HEK293 (cell line): ENCODE data around the gene STK24.

Experiments
- GLI2 ChIP-seq: fragments of 450-650 bp; formaldehyde crosslinking; IDR thresholded peaks from 2 replicates; pipeline ENCODE4; 2017; ENCODE audit warnings: missing biosample characterization, missing genetic modification characterization, low read depth, borderline replicate concordance
- SETDB1 ChIP-seq: IDR thresholded peaks from one replicate; pipeline ENCODE4 v1.6.1; 2017; ENCODE audit warnings: mild to moderate bottlenecking, low read length, moderate library complexity, mixed read lengths; ENCODE audit not compliant: insufficient read length
- ZFP3 ChIP-seq: fragments of 450-650 bp; formaldehyde crosslinking; IDR thresholded peaks from 2 replicates; pipeline ENCODE4 v1.5.1; 2016; ENCODE audit warnings: low read depth, missing biosample characterization, missing genetic modification characterization
- ZNF239 ChIP-seq: fragments of 450-650 bp; formaldehyde crosslinking; IDR thresholded peaks from 2 replicates; pipeline ENCODE4 v1.5.1; 2016; ENCODE audit warnings: missing biosample characterization, missing genetic modification characterization
- ZNF274 ChIP-seq, 2 experiments: fragments of 200-500 bp in 1 of 2; fragments of 450-650 bp in 1 of 2; sonication (Bioruptor generic) in 1 of 2; formaldehyde crosslinking in 1 of 2; IDR thresholded peaks; 2 replicates each; pipeline versions ENCODE4 v1.5.1 to v1.6.1; 2014 to 2016; ENCODE audit warnings: borderline replicate concordance in 1 of 2, inconsistent platforms in 1 of 2, low read length in 1 of 2, missing biosample characterization in 1 of 2, missing genetic modification characterization in 1 of 2
- ZNF341 ChIP-seq: fragments of 450-650 bp; formaldehyde crosslinking; IDR thresholded peaks from 2 replicates; pipeline ENCODE4; 2016; ENCODE audit warnings: low read depth, missing biosample characterization, missing genetic modification characterization
- ZNF560 ChIP-seq: fragments of 450-650 bp; formaldehyde crosslinking; IDR thresholded peaks from 2 replicates; pipeline ENCODE4 v1.5.1; 2017; ENCODE audit warnings: missing biosample characterization, missing genetic modification characterization, borderline replicate concordance
- ZNF785 ChIP-seq: fragments of 450-650 bp; formaldehyde crosslinking; IDR thresholded peaks from 2 replicates; pipeline ENCODE4 v1.5.1; 2016; ENCODE audit warnings: missing biosample characterization, missing genetic modification characterization
- ZNF791 ChIP-seq: fragments of 450-650 bp; formaldehyde crosslinking; IDR thresholded peaks from 2 replicates; pipeline ENCODE4 v1.5.1; 2016; ENCODE audit warnings: missing biosample characterization, missing genetic modification characterization
- TF ChIP-seq, protein P1 (sequence below): fragments of 450-650 bp; formaldehyde crosslinking; IDR thresholded peaks from 2 replicates; pipeline ENCODE4 v1.5.1; 2017; ENCODE audit warnings: missing biosample characterization, mild to moderate bottlenecking, missing genetic modification characterization, moderate library complexity
- TF ChIP-seq, protein P2 (sequence below): fragments of 450-650 bp; formaldehyde crosslinking; IDR thresholded peaks from 2 replicates; pipeline ENCODE4 v1.5.1; 2016; ENCODE audit warnings: missing biosample characterization, missing genetic modification characterization
- TF ChIP-seq, protein P3 (sequence below): fragments of 450-650 bp; formaldehyde crosslinking; IDR thresholded peaks from 2 replicates; pipeline ENCODE4 v1.5.1; 2016; ENCODE audit warnings: missing biosample characterization, missing genetic modification characterization
- TF ChIP-seq, protein P4 (sequence below): fragments of 450-650 bp; formaldehyde crosslinking; IDR thresholded peaks from 2 replicates; pipeline ENCODE4 v1.5.1; 2016; ENCODE audit warnings: missing biosample characterization, missing genetic modification characterization
- TF ChIP-seq, protein P5 (sequence below): fragments of 450-650 bp; formaldehyde crosslinking; IDR thresholded peaks from 2 replicates; pipeline ENCODE4 v1.5.1; 2016; ENCODE audit warnings: missing biosample characterization, missing genetic modification characterization

DNA sequence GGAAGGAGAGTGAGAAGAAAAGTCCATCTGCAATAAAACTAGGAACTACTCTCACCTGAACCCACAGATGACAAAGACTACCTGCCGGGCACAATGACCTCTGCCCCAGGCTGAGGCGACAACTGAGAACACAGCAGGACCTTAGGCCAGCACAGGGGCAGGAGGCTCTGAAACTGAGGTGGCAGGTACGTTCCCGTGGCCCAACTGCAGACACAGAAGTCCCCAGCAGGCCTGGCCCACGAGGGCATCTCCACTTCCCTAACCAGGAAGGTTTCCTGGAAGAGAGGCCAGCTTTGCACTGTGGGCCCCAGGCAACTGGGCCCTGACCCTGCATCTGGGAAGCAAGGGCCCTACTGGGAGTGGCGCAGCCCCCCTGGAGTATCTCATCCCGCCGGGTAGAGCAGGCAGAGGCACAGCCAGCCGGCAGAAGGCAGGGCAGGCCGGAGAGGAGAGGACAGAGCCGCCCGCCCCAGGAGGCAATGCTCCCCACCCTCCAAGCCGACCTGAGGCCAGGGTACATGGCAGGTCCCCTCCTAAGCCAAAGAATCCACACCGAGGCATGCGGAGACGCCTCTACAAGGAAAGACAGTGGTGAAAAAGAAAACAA lies 32.7 kb downstream of the STK24 start:
- TF ChIP-seq, protein P1, sequence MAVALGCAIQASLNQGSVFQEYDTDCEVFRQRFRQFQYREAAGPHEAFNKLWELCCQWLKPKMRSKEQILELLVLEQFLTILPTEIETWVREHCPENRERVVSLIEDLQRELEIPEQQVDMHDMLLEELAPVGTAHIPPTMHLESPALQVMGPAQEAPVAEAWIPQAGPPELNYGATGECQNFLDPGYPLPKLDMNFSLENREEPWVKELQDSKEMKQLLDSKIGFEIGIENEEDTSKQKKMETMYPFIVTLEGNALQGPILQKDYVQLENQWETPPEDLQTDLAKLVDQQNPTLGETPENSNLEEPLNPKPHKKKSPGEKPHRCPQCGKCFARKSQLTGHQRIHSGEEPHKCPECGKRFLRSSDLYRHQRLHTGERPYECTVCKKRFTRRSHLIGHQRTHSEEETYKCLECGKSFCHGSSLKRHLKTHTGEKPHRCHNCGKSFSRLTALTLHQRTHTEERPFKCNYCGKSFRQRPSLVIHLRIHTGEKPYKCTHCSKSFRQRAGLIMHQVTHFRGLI (tag by site-specific recombination): no peak
- TF ChIP-seq, protein P2, sequence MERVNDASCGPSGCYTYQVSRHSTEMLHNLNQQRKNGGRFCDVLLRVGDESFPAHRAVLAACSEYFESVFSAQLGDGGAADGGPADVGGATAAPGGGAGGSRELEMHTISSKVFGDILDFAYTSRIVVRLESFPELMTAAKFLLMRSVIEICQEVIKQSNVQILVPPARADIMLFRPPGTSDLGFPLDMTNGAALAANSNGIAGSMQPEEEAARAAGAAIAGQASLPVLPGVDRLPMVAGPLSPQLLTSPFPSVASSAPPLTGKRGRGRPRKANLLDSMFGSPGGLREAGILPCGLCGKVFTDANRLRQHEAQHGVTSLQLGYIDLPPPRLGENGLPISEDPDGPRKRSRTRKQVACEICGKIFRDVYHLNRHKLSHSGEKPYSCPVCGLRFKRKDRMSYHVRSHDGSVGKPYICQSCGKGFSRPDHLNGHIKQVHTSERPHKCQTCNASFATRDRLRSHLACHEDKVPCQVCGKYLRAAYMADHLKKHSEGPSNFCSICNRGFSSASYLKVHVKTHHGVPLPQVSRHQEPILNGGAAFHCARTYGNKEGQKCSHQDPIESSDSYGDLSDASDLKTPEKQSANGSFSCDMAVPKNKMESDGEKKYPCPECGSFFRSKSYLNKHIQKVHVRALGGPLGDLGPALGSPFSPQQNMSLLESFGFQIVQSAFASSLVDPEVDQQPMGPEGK (tag by site-specific recombination): no peak
- TF ChIP-seq ZNF274 (IDR thresholded peaks at IDR 0.05; ENCODE audit: low read length) (no peak), ZNF274 (tag by site-specific recombination; IDR thresholded peaks at IDR 0.05; ENCODE audit: borderline replicate concordance) (no peak), ZNF341 (no peak), ZNF239 (tag by site-specific recombination) (no peak), GLI2 (tag by site-specific recombination) (no peak), SETDB1 (no peak), ZFP3 (tag by site-specific recombination) (no peak), ZNF785 (tag by site-specific recombination) (no peak), ZNF560 (tag by site-specific recombination) (no peak), ZNF791 (tag by site-specific recombination) (no peak)
- TF ChIP-seq, protein P3, sequence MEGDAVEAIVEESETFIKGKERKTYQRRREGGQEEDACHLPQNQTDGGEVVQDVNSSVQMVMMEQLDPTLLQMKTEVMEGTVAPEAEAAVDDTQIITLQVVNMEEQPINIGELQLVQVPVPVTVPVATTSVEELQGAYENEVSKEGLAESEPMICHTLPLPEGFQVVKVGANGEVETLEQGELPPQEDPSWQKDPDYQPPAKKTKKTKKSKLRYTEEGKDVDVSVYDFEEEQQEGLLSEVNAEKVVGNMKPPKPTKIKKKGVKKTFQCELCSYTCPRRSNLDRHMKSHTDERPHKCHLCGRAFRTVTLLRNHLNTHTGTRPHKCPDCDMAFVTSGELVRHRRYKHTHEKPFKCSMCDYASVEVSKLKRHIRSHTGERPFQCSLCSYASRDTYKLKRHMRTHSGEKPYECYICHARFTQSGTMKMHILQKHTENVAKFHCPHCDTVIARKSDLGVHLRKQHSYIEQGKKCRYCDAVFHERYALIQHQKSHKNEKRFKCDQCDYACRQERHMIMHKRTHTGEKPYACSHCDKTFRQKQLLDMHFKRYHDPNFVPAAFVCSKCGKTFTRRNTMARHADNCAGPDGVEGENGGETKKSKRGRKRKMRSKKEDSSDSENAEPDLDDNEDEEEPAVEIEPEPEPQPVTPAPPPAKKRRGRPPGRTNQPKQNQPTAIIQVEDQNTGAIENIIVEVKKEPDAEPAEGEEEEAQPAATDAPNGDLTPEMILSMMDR (tag by site-specific recombination): no peak
- TF ChIP-seq, protein P4, sequence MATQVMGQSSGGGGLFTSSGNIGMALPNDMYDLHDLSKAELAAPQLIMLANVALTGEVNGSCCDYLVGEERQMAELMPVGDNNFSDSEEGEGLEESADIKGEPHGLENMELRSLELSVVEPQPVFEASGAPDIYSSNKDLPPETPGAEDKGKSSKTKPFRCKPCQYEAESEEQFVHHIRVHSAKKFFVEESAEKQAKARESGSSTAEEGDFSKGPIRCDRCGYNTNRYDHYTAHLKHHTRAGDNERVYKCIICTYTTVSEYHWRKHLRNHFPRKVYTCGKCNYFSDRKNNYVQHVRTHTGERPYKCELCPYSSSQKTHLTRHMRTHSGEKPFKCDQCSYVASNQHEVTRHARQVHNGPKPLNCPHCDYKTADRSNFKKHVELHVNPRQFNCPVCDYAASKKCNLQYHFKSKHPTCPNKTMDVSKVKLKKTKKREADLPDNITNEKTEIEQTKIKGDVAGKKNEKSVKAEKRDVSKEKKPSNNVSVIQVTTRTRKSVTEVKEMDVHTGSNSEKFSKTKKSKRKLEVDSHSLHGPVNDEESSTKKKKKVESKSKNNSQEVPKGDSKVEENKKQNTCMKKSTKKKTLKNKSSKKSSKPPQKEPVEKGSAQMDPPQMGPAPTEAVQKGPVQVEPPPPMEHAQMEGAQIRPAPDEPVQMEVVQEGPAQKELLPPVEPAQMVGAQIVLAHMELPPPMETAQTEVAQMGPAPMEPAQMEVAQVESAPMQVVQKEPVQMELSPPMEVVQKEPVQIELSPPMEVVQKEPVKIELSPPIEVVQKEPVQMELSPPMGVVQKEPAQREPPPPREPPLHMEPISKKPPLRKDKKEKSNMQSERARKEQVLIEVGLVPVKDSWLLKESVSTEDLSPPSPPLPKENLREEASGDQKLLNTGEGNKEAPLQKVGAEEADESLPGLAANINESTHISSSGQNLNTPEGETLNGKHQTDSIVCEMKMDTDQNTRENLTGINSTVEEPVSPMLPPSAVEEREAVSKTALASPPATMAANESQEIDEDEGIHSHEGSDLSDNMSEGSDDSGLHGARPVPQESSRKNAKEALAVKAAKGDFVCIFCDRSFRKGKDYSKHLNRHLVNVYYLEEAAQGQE: no peak
- TF ChIP-seq, protein P5, sequence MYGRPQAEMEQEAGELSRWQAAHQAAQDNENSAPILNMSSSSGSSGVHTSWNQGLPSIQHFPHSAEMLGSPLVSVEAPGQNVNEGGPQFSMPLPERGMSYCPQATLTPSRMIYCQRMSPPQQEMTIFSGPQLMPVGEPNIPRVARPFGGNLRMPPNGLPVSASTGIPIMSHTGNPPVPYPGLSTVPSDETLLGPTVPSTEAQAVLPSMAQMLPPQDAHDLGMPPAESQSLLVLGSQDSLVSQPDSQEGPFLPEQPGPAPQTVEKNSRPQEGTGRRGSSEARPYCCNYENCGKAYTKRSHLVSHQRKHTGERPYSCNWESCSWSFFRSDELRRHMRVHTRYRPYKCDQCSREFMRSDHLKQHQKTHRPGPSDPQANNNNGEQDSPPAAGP (tag by site-specific recombination): no peak
